Progenitor cell of endocrine pancreas (in vitro differentiated cells): ENCODE data around the gene NAV2. TPM values are rescaled to one million over a fixed set of nuclear protein-coding genes. Genes with fewer than 3 reads are reported as not detected.

Source experiments
- DNase-seq: peaks from one replicate; pipeline ENCODE4 v3.0.0; 2021; ENCODE audit warnings: low spot score; ENCODE audit not compliant: unreplicated experiment
- H3K27ac Mint-ChIP-seq: 2 replicates; pipeline ENCODE4 v1.8.0; 2021; ENCODE audit warnings: mild to moderate bottlenecking, moderate library complexity, mixed read lengths
- H3K27me3 Mint-ChIP-seq: 2 replicates; pipeline ENCODE4 v1.8.0; 2021; ENCODE audit warnings: mixed read lengths
- H3K36me3 Mint-ChIP-seq: 2 replicates; pipeline ENCODE4 v1.8.0; 2022; ENCODE audit warnings: mixed read lengths; ENCODE audit not compliant: insufficient read depth
- H3K4me1 Mint-ChIP-seq: 2 replicates; pipeline ENCODE4 v1.8.0; 2021; ENCODE audit warnings: low read depth, mixed read lengths
- H3K4me3 Mint-ChIP-seq: 2 replicates; pipeline ENCODE4 v1.8.0; 2021; ENCODE audit warnings: low read depth, mild to moderate bottlenecking, moderate library complexity, mixed read lengths
- H3K9me3 Mint-ChIP-seq: 2 replicates; pipeline ENCODE4 v1.8.0; 2021; ENCODE audit warnings: low read depth, mixed read lengths
- total RNA-seq: library from RNA; stranded (reverse); gene quantifications from 2 replicates; pipeline ENCODE4 v1.2.1, GENCODE V29; 2021
- TF ChIP-seq, protein P1 (sequence below): fragments of 200-600 bp; sonication (generic); IDR thresholded peaks from one replicate; pipeline ENCODE4 v1.5.0; 2021; ENCODE audit warnings: antibody characterized with exemption, mild to moderate bottlenecking; ENCODE audit not compliant: unreplicated experiment

The NAV2 gene
- total RNA-seq, 1 donor from 2014 or later = 88.3 TPM

DNA sequence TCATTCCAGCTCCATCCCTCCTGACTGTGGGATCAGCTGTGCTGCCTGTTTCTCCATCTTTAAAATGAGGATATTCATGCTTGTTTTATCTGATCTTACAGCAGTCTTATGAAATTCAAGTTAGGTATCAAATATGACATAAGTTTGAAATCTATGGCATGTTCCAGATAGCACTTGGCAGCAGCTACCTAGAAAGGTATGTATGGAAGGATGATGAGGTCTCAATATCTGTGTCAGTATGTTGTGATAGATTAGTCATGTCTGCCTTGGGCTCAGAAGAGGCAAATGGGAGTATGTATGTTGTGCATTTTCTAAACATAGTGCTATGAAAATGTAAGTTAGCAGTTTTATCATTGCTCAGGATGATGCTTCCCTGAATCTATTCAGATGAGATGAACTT lies 122.1 kb downstream of the NAV2 start:
- no peaks in the 10 kb centered on the region for H3K27me3 Mint-ChIP-seq
- no peak for DNase-seq
- no peak overlapping the region for H3K4me3 Mint-ChIP-seq
- no peak overlapping the region for H3K27ac Mint-ChIP-seq
- H3K4me1 Mint-ChIP-seq = peaks cover 3% of the 10 kb centered on the region
- TF ChIP-seq, protein P1, sequence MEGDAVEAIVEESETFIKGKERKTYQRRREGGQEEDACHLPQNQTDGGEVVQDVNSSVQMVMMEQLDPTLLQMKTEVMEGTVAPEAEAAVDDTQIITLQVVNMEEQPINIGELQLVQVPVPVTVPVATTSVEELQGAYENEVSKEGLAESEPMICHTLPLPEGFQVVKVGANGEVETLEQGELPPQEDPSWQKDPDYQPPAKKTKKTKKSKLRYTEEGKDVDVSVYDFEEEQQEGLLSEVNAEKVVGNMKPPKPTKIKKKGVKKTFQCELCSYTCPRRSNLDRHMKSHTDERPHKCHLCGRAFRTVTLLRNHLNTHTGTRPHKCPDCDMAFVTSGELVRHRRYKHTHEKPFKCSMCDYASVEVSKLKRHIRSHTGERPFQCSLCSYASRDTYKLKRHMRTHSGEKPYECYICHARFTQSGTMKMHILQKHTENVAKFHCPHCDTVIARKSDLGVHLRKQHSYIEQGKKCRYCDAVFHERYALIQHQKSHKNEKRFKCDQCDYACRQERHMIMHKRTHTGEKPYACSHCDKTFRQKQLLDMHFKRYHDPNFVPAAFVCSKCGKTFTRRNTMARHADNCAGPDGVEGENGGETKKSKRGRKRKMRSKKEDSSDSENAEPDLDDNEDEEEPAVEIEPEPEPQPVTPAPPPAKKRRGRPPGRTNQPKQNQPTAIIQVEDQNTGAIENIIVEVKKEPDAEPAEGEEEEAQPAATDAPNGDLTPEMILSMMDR = no peak
- H3K9me3 Mint-ChIP-seq = peaks cover 7% of the 10 kb centered on the region
- H3K36me3 Mint-ChIP-seq = peaks cover 20% of the 10 kb centered on the region

DNA sequence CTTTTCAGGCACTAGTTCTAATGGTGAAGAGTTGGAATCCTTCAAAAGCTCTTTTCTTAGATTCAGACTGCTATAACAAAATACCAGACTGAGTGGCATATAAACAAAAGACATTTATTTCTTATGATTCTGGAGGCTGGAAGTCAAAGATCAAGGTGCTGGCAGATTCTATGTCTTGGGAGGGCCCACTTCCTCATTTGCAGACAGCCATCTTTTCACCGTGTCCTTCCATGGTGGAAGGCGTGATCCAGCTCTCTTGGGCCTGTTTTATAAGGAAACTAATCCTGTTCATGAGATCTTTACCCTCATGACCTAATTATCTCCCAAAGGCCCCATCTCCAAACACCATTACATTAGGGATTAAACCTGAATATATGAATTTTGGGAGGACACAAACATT lies 124.0 kb downstream of the NAV2 start:
- no peaks in the 10 kb centered on the region for H3K27me3 Mint-ChIP-seq
- TF ChIP-seq, protein P1 = no peak

DNA sequence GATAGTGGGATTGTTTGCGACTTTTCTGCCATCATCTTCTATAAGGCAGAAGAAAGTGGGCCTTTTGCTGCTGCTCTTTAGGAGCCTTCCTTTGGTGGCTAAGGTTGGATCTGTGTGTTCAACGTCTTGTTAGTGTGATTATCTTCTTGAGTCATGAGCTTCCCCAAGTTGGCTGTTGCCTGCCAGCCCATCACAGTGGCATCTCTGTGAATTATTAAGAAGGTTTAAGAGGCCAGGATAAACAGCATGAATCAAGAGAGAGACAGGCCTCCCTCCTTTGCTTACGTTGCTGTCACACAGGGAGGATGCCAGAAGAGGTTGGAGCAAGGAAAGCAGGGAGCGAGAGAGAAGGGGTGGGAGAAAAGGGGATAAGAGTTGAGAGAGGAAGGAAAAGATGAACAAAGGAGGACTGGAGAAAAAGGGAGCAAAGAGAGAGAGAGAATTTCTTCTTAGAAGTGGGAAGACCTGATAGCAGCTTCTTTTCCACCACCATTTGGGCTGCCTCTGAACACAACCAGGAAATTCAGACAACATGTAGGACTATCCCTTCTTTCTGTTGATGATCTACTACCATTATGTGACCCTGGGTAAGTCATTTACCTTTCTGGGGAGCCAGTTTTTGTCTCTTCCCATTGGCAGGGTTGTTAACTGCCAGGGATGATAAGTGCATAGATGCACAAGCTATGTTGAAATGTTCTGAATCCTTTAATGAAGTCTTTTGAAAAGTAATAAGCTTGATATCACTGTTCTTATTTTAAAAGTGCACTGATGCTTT lies 126.5 kb downstream of the NAV2 start:
- Mint-ChIP-seq H3K4me1 (no peaks in the 10 kb centered on the region), H3K36me3 (peaks cover 8% of the 10 kb centered on the region), H3K4me3 (no peak overlapping the region), H3K27me3 (no peaks in the 10 kb centered on the region), H3K9me3 (peaks cover under 1% of the 10 kb centered on the region), H3K27ac (no peak overlapping the region)
- TF ChIP-seq, protein P1 = no peak
- DNase-seq = no peak

More for the DNA sequence above, 124.0 kb downstream of the NAV2 start:
- H3K36me3 Mint-ChIP-seq = peaks cover 20% of the 10 kb centered on the region
- no peak for DNase-seq
- no peak overlapping the region for H3K4me3 Mint-ChIP-seq
- H3K4me1 Mint-ChIP-seq = peaks cover 3% of the 10 kb centered on the region
- no peak overlapping the region for H3K27ac Mint-ChIP-seq
- peaks cover 7% of the 10 kb centered on the region for H3K9me3 Mint-ChIP-seq

DNA sequence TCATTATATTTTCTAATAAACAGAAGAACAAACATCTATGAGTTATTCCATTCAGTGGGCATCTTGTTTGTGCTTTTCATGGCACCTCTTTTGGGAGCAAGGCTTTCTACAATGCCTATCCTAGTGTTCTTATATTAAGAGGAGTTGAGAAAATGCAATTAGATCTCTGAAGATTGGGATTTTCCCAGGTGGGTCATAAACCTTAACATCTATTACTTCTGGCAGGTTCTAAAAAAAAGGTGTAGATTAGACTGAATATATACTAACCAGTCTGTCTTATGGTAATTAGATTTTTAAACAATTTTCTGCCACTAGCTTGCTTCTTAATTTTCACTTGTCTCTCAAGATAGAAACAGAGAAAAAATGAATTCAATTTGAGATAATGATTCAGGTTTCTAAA lies 128.3 kb downstream of the NAV2 start:
- no peak overlapping the region for H3K4me3 Mint-ChIP-seq
- no peak overlapping the region for H3K27ac Mint-ChIP-seq
- TF ChIP-seq, protein P1 = no peak
- peaks cover 2% of the 10 kb centered on the region for H3K36me3 Mint-ChIP-seq
- DNase-seq = no peak
- H3K27me3 Mint-ChIP-seq = no peaks in the 10 kb centered on the region
- H3K4me1 Mint-ChIP-seq = peaks cover 3% of the 10 kb centered on the region
- H3K9me3 Mint-ChIP-seq = no peaks in the 10 kb centered on the region

DNA sequence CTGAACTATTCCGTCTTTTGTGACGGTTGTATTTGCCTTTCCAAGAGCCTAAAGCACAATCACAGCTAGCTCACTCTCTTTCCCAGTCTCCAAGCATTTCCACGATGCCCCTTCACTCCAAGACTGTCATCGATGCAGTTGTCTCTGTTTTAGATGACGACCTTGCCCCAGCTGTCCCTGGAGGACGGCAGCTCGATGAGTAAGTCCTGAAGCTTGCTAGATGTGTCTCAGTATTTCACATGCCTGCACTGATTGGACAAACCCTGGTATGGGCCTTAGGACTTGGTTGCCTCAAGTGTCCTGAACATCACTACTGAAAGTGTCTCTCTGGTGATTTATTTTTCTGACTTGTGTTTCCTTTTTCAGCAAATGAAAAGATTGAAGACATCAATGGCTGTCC lies 129.9 kb downstream of the NAV2 start:
- Mint-ChIP-seq H3K36me3 (no peaks in the 10 kb centered on the region), H3K27me3 (no peaks in the 10 kb centered on the region), H3K27ac (no peak overlapping the region), H3K4me3 (no peak overlapping the region), H3K9me3 (no peaks in the 10 kb centered on the region), H3K4me1 (peaks cover 3% of the 10 kb centered on the region)
- TF ChIP-seq, protein P1 = no peak
- DNase-seq = no peak
